Measurements from ENCODE around the gene SPDYE3. TPM values are rescaled to one million over a fixed set of nuclear protein-coding genes. Genes with fewer than 3 reads are reported as not detected.
A peak's percentile ranks its signal among the peaks of the same experiment; 100 is the strongest.
"Not testable (repeated sequence)": the region's sequence is repeated elsewhere in the genome, so short reads cannot be mapped to it uniquely, and the experiment has no call there.

SPDYE3 gene
- total and polyA plus RNA-seq, 7 donors: 0.16 TPM; not detected in 6

GRCh38 chr7:100335566-100336466 is 28.3 kb downstream of the SPDYE3 start:
- H3K36me3 ChIP-seq: peaks cover 0 to 26% (median 0%) of the 10 kb centered on the region in 4 donors
- 0% methylated on average over 81 to 82 of the region's 85 CpGs for WGBS, 2 donors
- peak overlapping the region; percentile 55 to 76 (median 70) for H3K4me3 ChIP-seq
- TF ChIP-seq POLR2A (IDR thresholded peaks at IDR 0.05) (peak; percentile 98 to 99), POLR2AphosphoS5 (IDR thresholded peaks at IDR 0.05) (peak; percentile 99 to 100 (median 99))
- H3K27me3 ChIP-seq; H3K9me3 ChIP-seq; intact Hi-C loops (cut with DNase I): not testable (repeated sequence)
- H3K27ac ChIP-seq: peak overlapping the region; percentile 94 to 96 (median 95)
- peak; percentile 97 for DNase-seq
- H3K4me1 ChIP-seq: peaks cover 0 to 16% (median 7%) of the 10 kb centered on the region in 4 donors

GRCh38 chr7:100338083-100338696 is 30.7 kb downstream of the SPDYE3 start:
- Histone ChIP-seq H3K4me1 (peaks cover 0 to 16% (median 11%) of the 10 kb centered on the region in 4 donors), H3K36me3 (peaks cover 0 to 41% (median 2%) of the 10 kb centered on the region in 4 donors)
- WGBS, 2 donors: 88 to 92% methylated on average over 15 of the region's 15 CpGs
- H3K4me3 ChIP-seq; H3K9me3 ChIP-seq; intact Hi-C loops (cut with DNase I); H3K27me3 ChIP-seq; H3K27ac ChIP-seq; DNase-seq: not testable (repeated sequence)

GRCh38 chr7:100341286-100341685 is 33.8 kb downstream of the SPDYE3 start:
- DNase-seq; H3K27me3 ChIP-seq; H3K27ac ChIP-seq; H3K4me3 ChIP-seq; H3K9me3 ChIP-seq; intact Hi-C loops (cut with DNase I): not testable (repeated sequence)
- Histone ChIP-seq H3K36me3 (peaks cover 3 to 57% (median 5%) of the 10 kb centered on the region in 4 donors), H3K4me1 (peaks cover 0 to 21% (median 13%) of the 10 kb centered on the region in 4 donors)
- 22 to 54% methylated on average over 6 of the region's 6 CpGs for WGBS, 2 donors

- no peak for DNase-seq
- TF ChIP-seq POLR2A (IDR thresholded peaks at IDR 0.05) (no peak), EP300 (IDR thresholded peaks at IDR 0.05) (no peak), POLR2AphosphoS5 (IDR thresholded peaks at IDR 0.05) (no peak), CTCF (IDR thresholded peaks at IDR 0.05) (no peak)
Observed at GRCh38 chr7:100342765-100343164, 35.3 kb downstream of the SPDYE3 start.

GRCh38 chr7:100344124-100344559 is 36.6 kb downstream of the SPDYE3 start:
- not testable (repeated sequence) for H3K27me3 ChIP-seq
- WGBS, 2 donors: 89 to 90% methylated on average over 3 of the region's 4 CpGs
- peaks cover 4 to 68% (median 27%) of the 10 kb centered on the region in 4 donors for H3K36me3 ChIP-seq

More at GRCh38 chr7:100342765-100343164, 35.3 kb downstream of the SPDYE3 start:
- no peaks in the 10 kb centered on the region for H3K9me3 ChIP-seq
- peak overlapping the region in 2 of 4 donors; percentile 22 to 24 for H3K27ac ChIP-seq
- H3K27me3 ChIP-seq: no peaks in the 10 kb centered on the region
- intact Hi-C loops (cut with DNase I): no loop called here
- H3K36me3 ChIP-seq: peaks cover 4 to 68% (median 20%) of the 10 kb centered on the region in 4 donors
- no peak overlapping the region for H3K4me3 ChIP-seq
- WGBS, 2 donors: 82 to 89% methylated on average over 6 of the region's 6 CpGs
- peaks cover 0 to 14% (median 7%) of the 10 kb centered on the region in 4 donors for H3K4me1 ChIP-seq

GRCh38 chr7:100344560-100345287 is 37.2 kb downstream of the SPDYE3 start:
- Histone ChIP-seq H3K27ac (peak overlapping the region; percentile 23 to 72 (median 67)), H3K4me1 (peaks cover 0 to 14% (median 7%) of the 10 kb centered on the region in 4 donors), H3K36me3 (peaks cover 4 to 68% (median 33%) of the 10 kb centered on the region in 4 donors)
- H3K4me3 ChIP-seq; H3K27me3 ChIP-seq; DNase-seq; H3K9me3 ChIP-seq; intact Hi-C loops (cut with DNase I): not testable (repeated sequence)
- WGBS, 2 donors: 41 to 56% methylated on average over 10 of the region's 13 CpGs
- peak in 1 of 4 experiments; percentile 34 for TF ChIP-seq CTCF (IDR thresholded peaks at IDR 0.05)

More at GRCh38 chr7:100344124-100344559, 36.6 kb downstream of the SPDYE3 start:
- intact Hi-C loops (cut with DNase I); H3K9me3 ChIP-seq; DNase-seq; H3K4me3 ChIP-seq: not testable (repeated sequence)
- Histone ChIP-seq H3K4me1 (peaks cover 0 to 14% (median 7%) of the 10 kb centered on the region in 4 donors), H3K27ac (peak overlapping the region in 3 of 4 donors; percentile 62 to 72 (median 72))

Measured in sigmoid colon (tissue), 7 donors.